EL (cell line): ENCODE data around the gene CMKLR1.
A peak's percentile ranks its signal among the peaks of the same experiment; 100 is the strongest.

Experiments
- DNase-seq: peaks from one replicate; pipeline ENCODE4 v3.0.0-alpha.2; 2016

CMKLR1 gene

GRCh38 chr12:108361606-108362005 is 22.5 kb upstream of the CMKLR1 start:
- DNase-seq = no peak

- DNase-seq = peak; percentile 23
These were observed 21.4 kb upstream of the CMKLR1 start for GRCh38 chr12:108360487-108360886.

- no peak for DNase-seq
These were observed 20.9 kb upstream of the CMKLR1 start for GRCh38 chr12:108360057-108360456.

- DNase-seq = no peak
These were observed 19.5 kb upstream of the CMKLR1 start for GRCh38 chr12:108358580-108358965.

GRCh38 chr12:108357834-108358579 is 18.9 kb upstream of the CMKLR1 start:
- no peak for DNase-seq

GRCh38 chr12:108356835-108357806 is 18.0 kb upstream of the CMKLR1 start:
- no peak for DNase-seq

GRCh38 chr12:108355069-108355468 is 16.0 kb upstream of the CMKLR1 start:
- DNase-seq = no peak

GRCh38 chr12:108352591-108352990 is 13.5 kb upstream of the CMKLR1 start:
- no peak for DNase-seq

- no peak for DNase-seq
These were observed 11.4 kb upstream of the CMKLR1 start for GRCh38 chr12:108350511-108350910.

- DNase-seq = no peak
These were observed 10.2 kb upstream of the CMKLR1 start for GRCh38 chr12:108349278-108349688.

- DNase-seq = no peak
These were observed 9.7 kb upstream of the CMKLR1 start for GRCh38 chr12:108348842-108349241.

GRCh38 chr12:108346727-108347710 is 7.9 kb upstream of the CMKLR1 start:
- DNase-seq = no peak

- no peak for DNase-seq
These were observed 6.9 kb upstream of the CMKLR1 start for GRCh38 chr12:108345716-108346633.

- no peak for DNase-seq
These were observed 3.9 kb upstream of the CMKLR1 start for GRCh38 chr12:108342985-108343384.

GRCh38 chr12:108341854-108342847 is 3.0 kb upstream of the CMKLR1 start:
- DNase-seq = no peak

- no peak for DNase-seq
These were observed 2.2 kb upstream of the CMKLR1 start for GRCh38 chr12:108341356-108341755.

GRCh38 chr12:108340037-108340436 is 926 bp upstream of the CMKLR1 start:
- DNase-seq = no peak

GRCh38 chr12:108337235-108338223 is 1.6 kb downstream of the CMKLR1 start:
- peak; percentile 17 for DNase-seq
